IPS-18c (cell line): Measurements from ENCODE around the gene TMCO2.

ENCODE experiments used
- H3K4me3 ChIP-seq: 2 replicates; pipeline ENCODE4 v1.7.0; 2013; ENCODE audit warnings: low read depth, mild to moderate bottlenecking, low read length, moderate library complexity; ENCODE audit not compliant: insufficient read depth
- H3K9me3 ChIP-seq: one replicate; pipeline ENCODE4 v1.6.1; 2013; ENCODE audit warnings: mild to moderate bottlenecking, low read length, moderate library complexity; ENCODE audit not compliant: control insufficient read depth, insufficient read depth

The TMCO2 gene

GRCh38 chr1:40252601-40253000, 4.9 kb downstream of the TMCO2 start:
- Histone ChIP-seq H3K4me3 (no peak overlapping the region), H3K9me3 (no peaks in the 10 kb centered on the region)

GRCh38 chr1:40255231-40255630, 7.5 kb downstream of the TMCO2 start:
- no peak overlapping the region for H3K4me3 ChIP-seq

GRCh38 chr1:40256401-40257084, 8.8 kb downstream of the TMCO2 start:
- H3K4me3 ChIP-seq = peak overlapping the region; percentile 72; the same call in 1 of the 2 replicates
- H3K9me3 ChIP-seq = no peaks in the 10 kb centered on the region

More at GRCh38 chr1:40255231-40255630, 7.5 kb downstream of the TMCO2 start:
- no peaks in the 10 kb centered on the region for H3K9me3 ChIP-seq

GRCh38 chr1:40257313-40257687, 9.6 kb downstream of the TMCO2 start:
- Histone ChIP-seq H3K9me3 (no peaks in the 10 kb centered on the region), H3K4me3 (peak overlapping the region; percentile 72)

GRCh38 chr1:40257688-40258444, 10.1 kb downstream of the TMCO2 start, which contains the start of gene ZMPSTE24:
ZMPSTE24 (plus strand) TSS chr1:40258236; CDS start chr1:40258272, 36 bp downstream.
- no peaks in the 10 kb centered on the region for H3K9me3 ChIP-seq
- peak within 1 kb of the TSS; percentile 94 for H3K4me3 ChIP-seq

- Histone ChIP-seq H3K4me3 (peak overlapping the region; percentile 94), H3K9me3 (no peaks in the 10 kb centered on the region)
Observed at GRCh38 chr1:40258445-40258769, 10.7 kb downstream of the TMCO2 start.

GRCh38 chr1:40264354-40264781, 16.6 kb downstream of the TMCO2 start:
- no peak overlapping the region for H3K4me3 ChIP-seq
- no peaks in the 10 kb centered on the region for H3K9me3 ChIP-seq

- Histone ChIP-seq H3K4me3 (no peak overlapping the region), H3K9me3 (no peaks in the 10 kb centered on the region)
Observed at GRCh38 chr1:40265298-40265697, 17.6 kb downstream of the TMCO2 start.

- Histone ChIP-seq H3K4me3 (no peak overlapping the region), H3K9me3 (no peaks in the 10 kb centered on the region)
Observed at GRCh38 chr1:40265919-40266318, 18.2 kb downstream of the TMCO2 start.

- Histone ChIP-seq H3K4me3 (no peak overlapping the region), H3K9me3 (no peaks in the 10 kb centered on the region)
Observed at GRCh38 chr1:40266786-40267535, 19.2 kb downstream of the TMCO2 start.

- no peaks in the 10 kb centered on the region for H3K9me3 ChIP-seq
- no peak overlapping the region for H3K4me3 ChIP-seq
Observed at GRCh38 chr1:40267767-40268187, 20.0 kb downstream of the TMCO2 start.

GRCh38 chr1:40268211-40268610, 20.5 kb downstream of the TMCO2 start:
- H3K9me3 ChIP-seq = no peaks in the 10 kb centered on the region
- H3K4me3 ChIP-seq = no peak overlapping the region

- H3K4me3 ChIP-seq = no peak overlapping the region
- no peaks in the 10 kb centered on the region for H3K9me3 ChIP-seq
Observed at GRCh38 chr1:40270152-40270834, 22.6 kb downstream of the TMCO2 start.

GRCh38 chr1:40272653-40273213, 25.0 kb downstream of the TMCO2 start:
- Histone ChIP-seq H3K9me3 (no peaks in the 10 kb centered on the region), H3K4me3 (no peak overlapping the region)

- Histone ChIP-seq H3K9me3 (no peaks in the 10 kb centered on the region), H3K4me3 (no peak overlapping the region)
Observed at GRCh38 chr1:40273547-40274166, 25.9 kb downstream of the TMCO2 start.

GRCh38 chr1:40274331-40274730, 26.6 kb downstream of the TMCO2 start:
- Histone ChIP-seq H3K4me3 (no peak overlapping the region), H3K9me3 (no peaks in the 10 kb centered on the region)

GRCh38 chr1:40276122-40276521, 28.4 kb downstream of the TMCO2 start:
- H3K9me3 ChIP-seq = no peaks in the 10 kb centered on the region
- H3K4me3 ChIP-seq = no peak overlapping the region
